WTC11 (cell line): ENCODE data around the gene FGFRL1. TPM values are rescaled to one million over a fixed set of nuclear protein-coding genes. Genes with fewer than 3 reads are reported as not detected.

ENCODE experiments used
- ATAC-seq: fragments of 200-7000 bp; cut with Tn5 transposase; 2 replicates; pipeline ENCODE4 v1.10.0; 2021; ENCODE audit warnings: mild to moderate bottlenecking, moderate library complexity
- CTCF ChIA-PET: fragments of 300-600 bp; sonication (Branson Sonifier 250); formaldehyde crosslinking; loops from one replicate; lab custom pipeline; 2021; ENCODE audit warnings: antibody characterized with exemption; lab: Charles Lee
- POLR2A ChIA-PET: fragments of 350-600 bp; sonication (Branson Sonifier 250); formaldehyde crosslinking; loops from one replicate; lab custom pipeline; 2021; ENCODE audit warnings: antibody characterized with exemption; lab: Charles Lee
- DNase-seq: peaks from one replicate; pipeline ENCODE4 v3.0.0; 2021; ENCODE audit warnings: low spot score
- H3K27ac Mint-ChIP-seq: 2 replicates; pipeline ENCODE4 v1.8.0; 2021; ENCODE audit warnings: mixed read lengths
- H3K27me3 Mint-ChIP-seq: 2 replicates; pipeline ENCODE4 v1.8.0; 2021; ENCODE audit warnings: low read depth, mild to moderate bottlenecking, moderate library complexity, mixed read lengths
- H3K36me3 Mint-ChIP-seq: 2 replicates; pipeline ENCODE4 v1.8.0; 2021; ENCODE audit warnings: mixed read lengths
- H3K4me1 Mint-ChIP-seq: 2 replicates; pipeline ENCODE4 v1.8.0; 2022; ENCODE audit warnings: mixed read lengths
- H3K4me3 Mint-ChIP-seq: 2 replicates; pipeline ENCODE4 v1.8.0; 2021; ENCODE audit warnings: mild to moderate bottlenecking, moderate library complexity, mixed read lengths
- H3K9me3 Mint-ChIP-seq: 2 replicates; pipeline ENCODE4 v1.8.0; 2021; ENCODE audit warnings: mixed read lengths
- ERG ChIP-seq: fragments of 250-450 bp; sonication (Bioruptor Pico); IDR thresholded peaks from 2 replicates; pipeline ENCODE4 v1.8.0; 2021; ENCODE audit warnings: mild to moderate bottlenecking
- FOXK1 ChIP-seq: sonication (generic); formaldehyde crosslinking; IDR thresholded peaks from 2 replicates; pipeline ENCODE4 v1.8.0; 2022; ENCODE audit warnings: mild to moderate bottlenecking, moderate library complexity, missing genetic modification reagents
- FOXP1 ChIP-seq: sonication (generic); formaldehyde crosslinking; IDR thresholded peaks from 2 replicates; pipeline ENCODE4 v1.8.0; 2022; ENCODE audit warnings: missing genetic modification reagents, mild to moderate bottlenecking, moderate library complexity, borderline replicate concordance
- GTF2I ChIP-seq: fragments of 250-450 bp; sonication (Bioruptor Pico); conservative IDR thresholded peaks from 2 replicates; pipeline ENCODE4 v1.4.0; 2021; ENCODE audit warnings: mild to moderate bottlenecking
- HMGA2 ChIP-seq: fragments of 250-450 bp; sonication (Bioruptor Pico); IDR thresholded peaks from 2 replicates; pipeline ENCODE4 v1.4.0; 2021; ENCODE audit warnings: mild to moderate bottlenecking, moderate library complexity
- HMGXB4 ChIP-seq: sonication (generic); formaldehyde crosslinking; IDR thresholded peaks from 2 replicates; pipeline ENCODE4 v1.8.1; 2023; ENCODE audit warnings: mild to moderate bottlenecking, moderate library complexity, missing genetic modification reagents
- NR3C1 ChIP-seq: sonication (generic); formaldehyde crosslinking; conservative IDR thresholded peaks from 2 replicates; pipeline ENCODE4 v1.8.1; 2023; ENCODE audit warnings: low read depth, mild to moderate bottlenecking, missing genetic modification reagents
- RELA ChIP-seq: sonication (generic); formaldehyde crosslinking; IDR thresholded peaks from 2 replicates; pipeline ENCODE4 v1.8.1; 2022; ENCODE audit warnings: missing genetic modification reagents, mild to moderate bottlenecking, borderline replicate concordance
- SP1 ChIP-seq: sonication (generic); formaldehyde crosslinking; conservative IDR thresholded peaks from 2 replicates; pipeline ENCODE4 v1.8.1; 2022; ENCODE audit warnings: missing genetic modification reagents
- TP53 ChIP-seq: sonication (generic); formaldehyde crosslinking; IDR thresholded peaks from 2 replicates; pipeline ENCODE4 v1.8.1; 2023; ENCODE audit warnings: mild to moderate bottlenecking, missing genetic modification reagents
- ZNF263 ChIP-seq: sonication (generic); formaldehyde crosslinking; IDR thresholded peaks from 2 replicates; pipeline ENCODE4 v1.8.1; 2022; ENCODE audit warnings: low read depth, mild to moderate bottlenecking, moderate library complexity, missing genetic modification reagents
- ZNF423 ChIP-seq: fragments of 250-450 bp; sonication (Bioruptor Pico); IDR thresholded peaks from 2 replicates; pipeline ENCODE4 v2.1.2; 2022; ENCODE audit warnings: mild to moderate bottlenecking, moderate library complexity
- ZNF512 ChIP-seq: sonication (generic); formaldehyde crosslinking; IDR thresholded peaks from 2 replicates; pipeline ENCODE4 v1.8.1; 2022; ENCODE audit warnings: missing genetic modification reagents, borderline replicate concordance
- total RNA-seq: library from RNA; stranded (reverse); gene quantifications from 3 replicates; pipeline ENCODE4 v1.2.3, GENCODE V29; 2021
- TF ChIP-seq, protein P1 (sequence below): fragments of 250-450 bp; sonication (Bioruptor Pico); IDR thresholded peaks from 2 replicates; pipeline ENCODE4 v2.1.2; 2022; ENCODE audit warnings: mild to moderate bottlenecking, moderate library complexity
- TF ChIP-seq, protein P2 (sequence below): sonication (generic); formaldehyde crosslinking; conservative IDR thresholded peaks from 2 replicates; pipeline ENCODE4 v1.8.1; 2023; ENCODE audit warnings: mild to moderate bottlenecking, low read depth, missing genetic modification reagents, moderate library complexity
- TF ChIP-seq, protein P3 (sequence below): sonication (generic); formaldehyde crosslinking; IDR thresholded peaks from 2 replicates; pipeline ENCODE4 v1.8.0; 2022; ENCODE audit warnings: mild to moderate bottlenecking, missing genetic modification reagents
- TF ChIP-seq, protein P4 (sequence below): fragments of 250-450 bp; sonication (Bioruptor Pico); IDR thresholded peaks from 2 replicates; pipeline ENCODE4 v1.9.0; 2021; ENCODE audit warnings: mild to moderate bottlenecking
- TF ChIP-seq, protein P5 (sequence below): sonication (generic); formaldehyde crosslinking; IDR thresholded peaks from 2 replicates; pipeline ENCODE4 v1.8.1; 2023; ENCODE audit warnings: mild to moderate bottlenecking, missing genetic modification reagents
- TF ChIP-seq, protein P6 (sequence below): sonication (generic); formaldehyde crosslinking; IDR thresholded peaks from 2 replicates; pipeline ENCODE4 v1.8.1; 2022; ENCODE audit warnings: mild to moderate bottlenecking, missing genetic modification reagents, moderate library complexity, borderline replicate concordance

The FGFRL1 gene
- total RNA-seq, 1 experiment from 2014 or later = 25.9 TPM

GRCh38 chr4:1009542-1010394 lies 1.7 kb upstream of the FGFRL1 start:
- CTCF ChIA-PET = interaction anchor here (0.5 to 1.6 kb wide), 11 partner anchors 10 to 717 kb away, joined by 3 to 8 read pairs (median 3); partner anchors contain the start of gene DGKQ
- Mint-ChIP-seq H3K4me1 (peaks cover 10% of the 10 kb centered on the region), H3K27ac (no peak overlapping the region), H3K9me3 (peaks cover 7% of the 10 kb centered on the region; the same call in 1 of the 2 replicates), H3K4me3 (peak overlapping the region; percentile 70), H3K27me3 (peaks cover 55% of the 10 kb centered on the region), H3K36me3 (no peaks in the 10 kb centered on the region)
- DNase-seq = peak; percentile 60
- ATAC-seq = peak; percentile 45
- POLR2A ChIA-PET = no interaction called here
- TF ChIP-seq, protein P1, sequence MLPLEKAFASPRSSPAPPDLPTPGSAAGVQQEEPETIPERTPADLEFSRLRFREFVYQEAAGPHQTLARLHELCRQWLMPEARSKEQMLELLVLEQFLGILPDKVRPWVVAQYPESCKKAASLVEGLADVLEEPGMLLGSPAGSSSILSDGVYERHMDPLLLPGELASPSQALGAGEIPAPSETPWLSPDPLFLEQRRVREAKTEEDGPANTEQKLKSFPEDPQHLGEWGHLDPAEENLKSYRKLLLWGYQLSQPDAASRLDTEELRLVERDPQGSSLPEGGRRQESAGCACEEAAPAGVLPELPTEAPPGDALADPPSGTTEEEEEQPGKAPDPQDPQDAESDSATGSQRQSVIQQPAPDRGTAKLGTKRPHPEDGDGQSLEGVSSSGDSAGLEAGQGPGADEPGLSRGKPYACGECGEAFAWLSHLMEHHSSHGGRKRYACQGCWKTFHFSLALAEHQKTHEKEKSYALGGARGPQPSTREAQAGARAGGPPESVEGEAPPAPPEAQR (CRISPR knock-in tag) = no peak
- TF ChIP-seq, protein P2, sequence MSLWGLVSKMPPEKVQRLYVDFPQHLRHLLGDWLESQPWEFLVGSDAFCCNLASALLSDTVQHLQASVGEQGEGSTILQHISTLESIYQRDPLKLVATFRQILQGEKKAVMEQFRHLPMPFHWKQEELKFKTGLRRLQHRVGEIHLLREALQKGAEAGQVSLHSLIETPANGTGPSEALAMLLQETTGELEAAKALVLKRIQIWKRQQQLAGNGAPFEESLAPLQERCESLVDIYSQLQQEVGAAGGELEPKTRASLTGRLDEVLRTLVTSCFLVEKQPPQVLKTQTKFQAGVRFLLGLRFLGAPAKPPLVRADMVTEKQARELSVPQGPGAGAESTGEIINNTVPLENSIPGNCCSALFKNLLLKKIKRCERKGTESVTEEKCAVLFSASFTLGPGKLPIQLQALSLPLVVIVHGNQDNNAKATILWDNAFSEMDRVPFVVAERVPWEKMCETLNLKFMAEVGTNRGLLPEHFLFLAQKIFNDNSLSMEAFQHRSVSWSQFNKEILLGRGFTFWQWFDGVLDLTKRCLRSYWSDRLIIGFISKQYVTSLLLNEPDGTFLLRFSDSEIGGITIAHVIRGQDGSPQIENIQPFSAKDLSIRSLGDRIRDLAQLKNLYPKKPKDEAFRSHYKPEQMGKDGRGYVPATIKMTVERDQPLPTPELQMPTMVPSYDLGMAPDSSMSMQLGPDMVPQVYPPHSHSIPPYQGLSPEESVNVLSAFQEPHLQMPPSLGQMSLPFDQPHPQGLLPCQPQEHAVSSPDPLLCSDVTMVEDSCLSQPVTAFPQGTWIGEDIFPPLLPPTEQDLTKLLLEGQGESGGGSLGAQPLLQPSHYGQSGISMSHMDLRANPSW (CRISPR knock-in tag) = no peak
- TF ChIP-seq GTF2I (CRISPR knock-in tag) (no peak), HMGXB4 (peak; percentile 63; the same call in 1 of the 2 replicates), HMGA2 (no peak), ERG (no peak), FOXK1 (CRISPR knock-in tag) (no peak), ZNF263 (CRISPR knock-in tag) (peak; percentile 57; the same call in 1 of the 2 replicates), ZNF423 (no peak), ZNF512 (CRISPR knock-in tag) (no peak), NR3C1 (CRISPR knock-in tag) (no peak), TP53 (CRISPR knock-in tag) (no peak), SP1 (CRISPR knock-in tag) (peak; percentile 25; the same call in 1 of the 2 replicates), FOXP1 (CRISPR knock-in tag) (0 out of 2 replicates have a peak, but pooled peaks have one; percentile 10), RELA (CRISPR knock-in tag) (0 out of 2 replicates have a peak, but pooled peaks have one; percentile 22)
- TF ChIP-seq, protein P3, sequence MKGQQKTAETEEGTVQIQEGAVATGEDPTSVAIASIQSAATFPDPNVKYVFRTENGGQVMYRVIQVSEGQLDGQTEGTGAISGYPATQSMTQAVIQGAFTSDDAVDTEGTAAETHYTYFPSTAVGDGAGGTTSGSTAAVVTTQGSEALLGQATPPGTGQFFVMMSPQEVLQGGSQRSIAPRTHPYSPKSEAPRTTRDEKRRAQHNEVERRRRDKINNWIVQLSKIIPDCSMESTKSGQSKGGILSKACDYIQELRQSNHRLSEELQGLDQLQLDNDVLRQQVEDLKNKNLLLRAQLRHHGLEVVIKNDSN (CRISPR knock-in tag) = no peak
- TF ChIP-seq, protein P4, sequence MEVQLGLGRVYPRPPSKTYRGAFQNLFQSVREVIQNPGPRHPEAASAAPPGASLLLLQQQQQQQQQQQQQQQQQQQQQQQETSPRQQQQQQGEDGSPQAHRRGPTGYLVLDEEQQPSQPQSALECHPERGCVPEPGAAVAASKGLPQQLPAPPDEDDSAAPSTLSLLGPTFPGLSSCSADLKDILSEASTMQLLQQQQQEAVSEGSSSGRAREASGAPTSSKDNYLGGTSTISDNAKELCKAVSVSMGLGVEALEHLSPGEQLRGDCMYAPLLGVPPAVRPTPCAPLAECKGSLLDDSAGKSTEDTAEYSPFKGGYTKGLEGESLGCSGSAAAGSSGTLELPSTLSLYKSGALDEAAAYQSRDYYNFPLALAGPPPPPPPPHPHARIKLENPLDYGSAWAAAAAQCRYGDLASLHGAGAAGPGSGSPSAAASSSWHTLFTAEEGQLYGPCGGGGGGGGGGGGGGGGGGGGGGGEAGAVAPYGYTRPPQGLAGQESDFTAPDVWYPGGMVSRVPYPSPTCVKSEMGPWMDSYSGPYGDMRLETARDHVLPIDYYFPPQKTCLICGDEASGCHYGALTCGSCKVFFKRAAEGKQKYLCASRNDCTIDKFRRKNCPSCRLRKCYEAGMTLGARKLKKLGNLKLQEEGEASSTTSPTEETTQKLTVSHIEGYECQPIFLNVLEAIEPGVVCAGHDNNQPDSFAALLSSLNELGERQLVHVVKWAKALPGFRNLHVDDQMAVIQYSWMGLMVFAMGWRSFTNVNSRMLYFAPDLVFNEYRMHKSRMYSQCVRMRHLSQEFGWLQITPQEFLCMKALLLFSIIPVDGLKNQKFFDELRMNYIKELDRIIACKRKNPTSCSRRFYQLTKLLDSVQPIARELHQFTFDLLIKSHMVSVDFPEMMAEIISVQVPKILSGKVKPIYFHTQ (CRISPR knock-in tag) = no peak
- TF ChIP-seq, protein P5, sequence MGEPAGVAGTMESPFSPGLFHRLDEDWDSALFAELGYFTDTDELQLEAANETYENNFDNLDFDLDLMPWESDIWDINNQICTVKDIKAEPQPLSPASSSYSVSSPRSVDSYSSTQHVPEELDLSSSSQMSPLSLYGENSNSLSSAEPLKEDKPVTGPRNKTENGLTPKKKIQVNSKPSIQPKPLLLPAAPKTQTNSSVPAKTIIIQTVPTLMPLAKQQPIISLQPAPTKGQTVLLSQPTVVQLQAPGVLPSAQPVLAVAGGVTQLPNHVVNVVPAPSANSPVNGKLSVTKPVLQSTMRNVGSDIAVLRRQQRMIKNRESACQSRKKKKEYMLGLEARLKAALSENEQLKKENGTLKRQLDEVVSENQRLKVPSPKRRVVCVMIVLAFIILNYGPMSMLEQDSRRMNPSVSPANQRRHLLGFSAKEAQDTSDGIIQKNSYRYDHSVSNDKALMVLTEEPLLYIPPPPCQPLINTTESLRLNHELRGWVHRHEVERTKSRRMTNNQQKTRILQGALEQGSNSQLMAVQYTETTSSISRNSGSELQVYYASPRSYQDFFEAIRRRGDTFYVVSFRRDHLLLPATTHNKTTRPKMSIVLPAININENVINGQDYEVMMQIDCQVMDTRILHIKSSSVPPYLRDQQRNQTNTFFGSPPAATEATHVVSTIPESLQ (CRISPR knock-in tag) = no peak
- TF ChIP-seq, protein P6, sequence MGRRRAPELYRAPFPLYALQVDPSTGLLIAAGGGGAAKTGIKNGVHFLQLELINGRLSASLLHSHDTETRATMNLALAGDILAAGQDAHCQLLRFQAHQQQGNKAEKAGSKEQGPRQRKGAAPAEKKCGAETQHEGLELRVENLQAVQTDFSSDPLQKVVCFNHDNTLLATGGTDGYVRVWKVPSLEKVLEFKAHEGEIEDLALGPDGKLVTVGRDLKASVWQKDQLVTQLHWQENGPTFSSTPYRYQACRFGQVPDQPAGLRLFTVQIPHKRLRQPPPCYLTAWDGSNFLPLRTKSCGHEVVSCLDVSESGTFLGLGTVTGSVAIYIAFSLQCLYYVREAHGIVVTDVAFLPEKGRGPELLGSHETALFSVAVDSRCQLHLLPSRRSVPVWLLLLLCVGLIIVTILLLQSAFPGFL (CRISPR knock-in tag) = no peak
